ENCODE measurements around the gene UBXN4. TPM values are rescaled to one million over a fixed set of nuclear protein-coding genes. Genes with fewer than 3 reads are reported as not detected.

UBXN4 gene, protein sequence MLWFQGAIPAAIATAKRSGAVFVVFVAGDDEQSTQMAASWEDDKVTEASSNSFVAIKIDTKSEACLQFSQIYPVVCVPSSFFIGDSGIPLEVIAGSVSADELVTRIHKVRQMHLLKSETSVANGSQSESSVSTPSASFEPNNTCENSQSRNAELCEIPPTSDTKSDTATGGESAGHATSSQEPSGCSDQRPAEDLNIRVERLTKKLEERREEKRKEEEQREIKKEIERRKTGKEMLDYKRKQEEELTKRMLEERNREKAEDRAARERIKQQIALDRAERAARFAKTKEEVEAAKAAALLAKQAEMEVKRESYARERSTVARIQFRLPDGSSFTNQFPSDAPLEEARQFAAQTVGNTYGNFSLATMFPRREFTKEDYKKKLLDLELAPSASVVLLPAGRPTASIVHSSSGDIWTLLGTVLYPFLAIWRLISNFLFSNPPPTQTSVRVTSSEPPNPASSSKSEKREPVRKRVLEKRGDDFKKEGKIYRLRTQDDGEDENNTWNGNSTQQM
- total RNA-seq (64.5 and 78.8 TPM in 2 replicates), polyA plus RNA-seq (76.9 and 108 TPM in 2 replicates), polyA minus RNA-seq (ENCODE audit: low replicate concordance) (11.1 and 16.1 TPM in 2 replicates)
- 51.1 and 65.7 TPM in 2 replicates for polyA plus RNA-seq (2012)

DNA sequence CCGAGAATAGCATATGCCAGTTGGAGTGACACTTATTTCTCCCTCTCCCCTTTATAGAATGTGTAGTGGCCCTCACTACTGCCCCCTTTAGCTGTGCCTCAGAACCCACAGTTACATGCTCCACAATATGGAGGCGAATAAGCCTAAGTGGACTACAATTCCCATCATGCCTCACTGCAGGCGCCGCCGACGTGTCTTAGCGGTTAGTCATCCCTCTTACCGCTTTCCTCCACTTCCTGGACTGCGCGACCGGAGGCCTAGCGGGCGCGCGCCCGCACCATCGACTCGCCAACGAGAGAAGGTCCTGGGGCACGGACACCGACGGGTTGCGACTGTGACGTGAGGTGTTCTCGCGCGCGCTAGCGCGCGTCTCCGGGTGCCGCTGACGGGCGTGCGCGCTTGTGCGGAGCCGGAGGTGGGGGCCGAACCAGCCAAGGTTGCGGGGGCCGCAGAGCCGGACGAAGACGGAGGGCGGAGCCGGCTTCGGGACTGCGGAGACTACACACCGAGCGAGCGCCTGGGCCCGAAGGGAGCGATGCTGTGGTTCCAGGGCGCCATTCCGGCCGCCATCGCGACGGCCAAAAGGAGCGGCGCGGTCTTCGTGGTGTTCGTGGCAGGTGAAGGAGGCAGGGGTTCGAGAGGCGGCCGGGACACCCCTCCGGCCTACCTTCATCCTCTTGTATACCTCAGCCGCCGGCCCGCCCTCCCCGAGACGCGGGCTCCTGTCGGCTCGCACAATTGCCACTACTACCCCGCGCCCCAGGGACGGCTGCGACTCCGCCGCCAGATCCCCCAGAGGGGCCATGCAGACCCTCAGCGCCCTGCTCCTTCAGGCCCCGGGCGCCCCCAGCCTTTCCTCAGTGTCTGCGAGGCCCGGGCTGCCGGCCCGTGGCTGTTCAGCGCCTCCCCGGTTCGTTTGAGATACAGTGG is at the start of gene UBXN4:
Gene UBXN4 (plus strand): TSS at position 461 of the 930 bp plus-strand sequence. CDS start 75 bp downstream, at position 536.
- Histone ChIP-seq H3K36me3 (ENCODE audit: control insufficient read depth, insufficient read depth, low read length) (no peaks in the 10 kb centered on the region), H3K4me2 (ENCODE audit: extremely low read depth, insufficient read depth, low read length) (peak within 1 kb of the TSS; percentile 79), H3K4me1 (ENCODE audit: control insufficient read depth, extremely low read depth, insufficient read depth, low read length) (peaks cover 3% of the 10 kb centered on the region), H3K9me3 (ENCODE audit: control insufficient read depth, insufficient read depth, low read depth, low read length) (no peaks in the 10 kb centered on the region), H3K4me3 (replicated peaks in 1 of 4; ENCODE audit: control extremely low read depth in 1 of 4, insufficient read depth in 1 of 4, low read depth in 3 of 4, low read length in 4 of 4) (peak within 1 kb of the TSS; percentile 78 to 92 (median 84)), H4K20me1 (ENCODE audit: control insufficient read depth, extremely low read depth, insufficient read depth, low read length) (no peaks in the 10 kb centered on the region), H3K27ac (ENCODE audit: insufficient read depth, low read length) (peak within 1 kb of the TSS; percentile 97), H3K79me2 (ENCODE audit: control insufficient read depth, insufficient read depth, low read length) (peaks cover 44% of the 10 kb centered on the region), H2AFZ (ENCODE audit: low read length) (peak within 1 kb of the TSS; percentile 92), H3K27me3 (ENCODE audit: control insufficient read depth, insufficient read depth, low read length) (no peaks in the 10 kb centered on the region), H3K9ac (ENCODE audit: insufficient read depth, low read length) (peak within 1 kb of the TSS; percentile 97)
- DNase-seq (ENCODE audit: low read depth in 2 of 2): peak; percentile 99
- TF ChIP-seq, protein P1, sequence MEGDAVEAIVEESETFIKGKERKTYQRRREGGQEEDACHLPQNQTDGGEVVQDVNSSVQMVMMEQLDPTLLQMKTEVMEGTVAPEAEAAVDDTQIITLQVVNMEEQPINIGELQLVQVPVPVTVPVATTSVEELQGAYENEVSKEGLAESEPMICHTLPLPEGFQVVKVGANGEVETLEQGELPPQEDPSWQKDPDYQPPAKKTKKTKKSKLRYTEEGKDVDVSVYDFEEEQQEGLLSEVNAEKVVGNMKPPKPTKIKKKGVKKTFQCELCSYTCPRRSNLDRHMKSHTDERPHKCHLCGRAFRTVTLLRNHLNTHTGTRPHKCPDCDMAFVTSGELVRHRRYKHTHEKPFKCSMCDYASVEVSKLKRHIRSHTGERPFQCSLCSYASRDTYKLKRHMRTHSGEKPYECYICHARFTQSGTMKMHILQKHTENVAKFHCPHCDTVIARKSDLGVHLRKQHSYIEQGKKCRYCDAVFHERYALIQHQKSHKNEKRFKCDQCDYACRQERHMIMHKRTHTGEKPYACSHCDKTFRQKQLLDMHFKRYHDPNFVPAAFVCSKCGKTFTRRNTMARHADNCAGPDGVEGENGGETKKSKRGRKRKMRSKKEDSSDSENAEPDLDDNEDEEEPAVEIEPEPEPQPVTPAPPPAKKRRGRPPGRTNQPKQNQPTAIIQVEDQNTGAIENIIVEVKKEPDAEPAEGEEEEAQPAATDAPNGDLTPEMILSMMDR (conservative IDR thresholded peaks at IDR 0.05 in 1 of 2, IDR thresholded peaks at IDR 0.05 in 1 of 2; ENCODE audit: low read depth in 1 of 2, low read length in 2 of 2): peak; percentile 47 to 54
- TF ChIP-seq EZH2 (IDR thresholded peaks at IDR 0.05; ENCODE audit: low read length, missing control alignments): no peak

DNA sequence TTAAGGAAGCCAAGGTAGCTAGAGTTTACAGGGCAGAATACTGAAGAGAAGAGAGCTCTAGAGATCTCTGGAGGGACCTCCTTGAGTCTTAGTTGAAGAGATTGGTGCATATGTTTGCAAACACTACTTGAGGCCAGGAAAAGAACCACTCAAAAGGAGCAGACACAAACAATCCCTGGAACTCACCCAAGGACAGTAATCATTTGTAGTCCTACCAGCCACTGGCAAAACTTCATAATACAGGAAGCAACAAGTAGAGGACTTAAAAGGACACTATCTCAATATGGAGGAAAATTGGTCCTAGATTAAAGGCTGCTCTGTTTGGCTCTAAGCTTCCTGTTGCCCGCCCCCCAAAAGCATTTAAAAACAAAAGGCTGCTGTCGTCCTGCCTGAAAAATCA is 46.9 kb upstream of the UBXN4 start:
- Histone ChIP-seq H3K4me3 (replicated peaks in 1 of 4; ENCODE audit: control extremely low read depth in 1 of 4, insufficient read depth in 1 of 4, low read depth in 3 of 4, low read length in 4 of 4) (no peak overlapping the region), H3K4me1 (ENCODE audit: control insufficient read depth, extremely low read depth, insufficient read depth, low read length) (no peaks in the 10 kb centered on the region), H3K79me2 (ENCODE audit: control insufficient read depth, insufficient read depth, low read length) (no peaks in the 10 kb centered on the region), H3K27ac (ENCODE audit: insufficient read depth, low read length) (no peak overlapping the region), H4K20me1 (ENCODE audit: control insufficient read depth, extremely low read depth, insufficient read depth, low read length) (no peaks in the 10 kb centered on the region), H3K4me2 (ENCODE audit: extremely low read depth, insufficient read depth, low read length) (no peak overlapping the region), H3K27me3 (ENCODE audit: control insufficient read depth, insufficient read depth, low read length) (no peaks in the 10 kb centered on the region), H3K9me3 (ENCODE audit: control insufficient read depth, insufficient read depth, low read depth, low read length) (no peaks in the 10 kb centered on the region), H2AFZ (ENCODE audit: low read length) (no peak overlapping the region), H3K36me3 (ENCODE audit: control insufficient read depth, insufficient read depth, low read length) (no peaks in the 10 kb centered on the region), H3K9ac (ENCODE audit: insufficient read depth, low read length) (no peak overlapping the region)
- no peak for TF ChIP-seq EZH2 (IDR thresholded peaks at IDR 0.05; ENCODE audit: low read length, missing control alignments)
- TF ChIP-seq, protein P1 (conservative IDR thresholded peaks at IDR 0.05 in 1 of 2, IDR thresholded peaks at IDR 0.05 in 1 of 2; ENCODE audit: low read depth in 1 of 2, low read length in 2 of 2): no peak
- peak in 1 of 2 donors; percentile 25 for DNase-seq (ENCODE audit: low read depth in 2 of 2)
